Measurements from ENCODE around the gene TLX3. TPM values are rescaled to one million over a fixed set of nuclear protein-coding genes. Genes with fewer than 3 reads are reported as not detected.

Gene TLX3
- total RNA-seq, 1 donor from 2014 or later = not detected

- TF ChIP-seq, protein P1, sequence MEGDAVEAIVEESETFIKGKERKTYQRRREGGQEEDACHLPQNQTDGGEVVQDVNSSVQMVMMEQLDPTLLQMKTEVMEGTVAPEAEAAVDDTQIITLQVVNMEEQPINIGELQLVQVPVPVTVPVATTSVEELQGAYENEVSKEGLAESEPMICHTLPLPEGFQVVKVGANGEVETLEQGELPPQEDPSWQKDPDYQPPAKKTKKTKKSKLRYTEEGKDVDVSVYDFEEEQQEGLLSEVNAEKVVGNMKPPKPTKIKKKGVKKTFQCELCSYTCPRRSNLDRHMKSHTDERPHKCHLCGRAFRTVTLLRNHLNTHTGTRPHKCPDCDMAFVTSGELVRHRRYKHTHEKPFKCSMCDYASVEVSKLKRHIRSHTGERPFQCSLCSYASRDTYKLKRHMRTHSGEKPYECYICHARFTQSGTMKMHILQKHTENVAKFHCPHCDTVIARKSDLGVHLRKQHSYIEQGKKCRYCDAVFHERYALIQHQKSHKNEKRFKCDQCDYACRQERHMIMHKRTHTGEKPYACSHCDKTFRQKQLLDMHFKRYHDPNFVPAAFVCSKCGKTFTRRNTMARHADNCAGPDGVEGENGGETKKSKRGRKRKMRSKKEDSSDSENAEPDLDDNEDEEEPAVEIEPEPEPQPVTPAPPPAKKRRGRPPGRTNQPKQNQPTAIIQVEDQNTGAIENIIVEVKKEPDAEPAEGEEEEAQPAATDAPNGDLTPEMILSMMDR (IDR thresholded peaks at IDR 0.05; ENCODE audit: unreplicated experiment) = no peak
- Mint-ChIP-seq H3K9me3 (no peaks in the 10 kb centered on the region), H3K4me1 (no peaks in the 10 kb centered on the region), H3K27me3 (ENCODE audit: low read depth) (peaks cover 63% of the 10 kb centered on the region), H3K4me3 (no peak overlapping the region), H3K27ac (no peak overlapping the region), H3K36me3 (no peaks in the 10 kb centered on the region)
- DNase-seq (ENCODE audit: low spot score in 2 of 2, unreplicated experiment in 2 of 2) = no peak
Observed at GRCh38 chr5:171335616-171336015, 26.6 kb downstream of the TLX3 start.

DNA sequence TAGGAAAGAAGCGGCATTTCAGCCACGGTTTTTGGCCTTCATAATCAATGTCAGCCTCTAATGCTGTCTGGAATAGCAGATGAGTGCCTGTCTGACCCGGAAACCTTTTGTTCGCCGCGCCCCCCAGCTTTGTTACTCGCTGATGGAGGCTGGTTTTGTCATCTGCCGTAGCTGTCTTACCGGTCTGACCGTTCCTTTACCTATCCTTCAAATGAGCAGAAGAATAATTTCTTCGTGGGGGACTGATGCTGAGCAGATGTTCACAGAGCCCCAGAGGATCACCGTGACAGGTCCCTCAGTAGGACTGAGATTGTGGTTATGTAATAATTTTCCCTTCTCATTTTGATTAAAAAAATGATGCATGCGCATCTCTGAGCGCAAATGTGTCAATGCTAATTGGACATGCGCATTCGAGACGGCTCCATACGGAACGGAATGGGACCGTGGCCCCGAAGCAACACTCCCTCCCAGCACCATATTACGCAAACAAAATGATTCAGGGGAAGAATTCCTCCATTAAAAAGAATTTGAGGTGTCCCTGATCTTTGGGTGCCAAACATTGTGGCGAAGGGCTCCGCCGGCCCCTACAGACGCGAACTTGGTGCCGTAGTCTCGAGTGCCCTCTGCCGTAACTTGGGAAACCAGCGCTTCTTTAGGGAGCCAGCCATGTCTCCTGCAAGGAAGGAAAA lies 27.6 kb downstream of the TLX3 start:
- TF ChIP-seq, protein P1 (IDR thresholded peaks at IDR 0.05; ENCODE audit: unreplicated experiment) = no peak
- Mint-ChIP-seq H3K4me1 (no peaks in the 10 kb centered on the region), H3K27me3 (ENCODE audit: low read depth) (peaks cover 53% of the 10 kb centered on the region), H3K36me3 (no peaks in the 10 kb centered on the region), H3K27ac (no peak overlapping the region), H3K4me3 (peak overlapping the region; percentile 58), H3K9me3 (no peaks in the 10 kb centered on the region)
- DNase-seq (ENCODE audit: low spot score in 2 of 2, unreplicated experiment in 2 of 2) = peak in 1 of 2 experiments; percentile 56

DNA sequence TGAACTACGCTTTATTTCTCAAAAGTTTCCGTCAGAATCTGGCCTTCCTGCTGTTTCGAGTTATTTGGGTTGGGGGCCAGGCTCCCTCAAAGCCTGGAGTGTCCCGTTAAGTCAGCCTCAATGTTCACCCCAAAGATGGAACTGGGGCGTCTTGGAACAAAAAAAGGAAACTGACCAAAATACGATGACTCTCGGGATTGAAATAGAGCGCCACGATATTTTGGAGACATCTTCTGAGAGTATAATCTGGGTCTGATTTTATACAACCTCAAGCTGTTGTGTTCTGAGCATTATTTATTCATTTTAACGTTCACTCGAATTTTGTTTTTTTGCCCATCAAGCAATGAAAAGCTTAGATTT lies 28.1 kb downstream of the TLX3 start:
- Mint-ChIP-seq H3K4me3 (peak overlapping the region; percentile 58), H3K27ac (no peak overlapping the region), H3K36me3 (no peaks in the 10 kb centered on the region), H3K9me3 (no peaks in the 10 kb centered on the region), H3K4me1 (no peaks in the 10 kb centered on the region), H3K27me3 (ENCODE audit: low read depth) (peaks cover 47% of the 10 kb centered on the region)
- DNase-seq (ENCODE audit: low spot score in 2 of 2, unreplicated experiment in 2 of 2) = no peak
- TF ChIP-seq, protein P1 (IDR thresholded peaks at IDR 0.05; ENCODE audit: unreplicated experiment) = no peak

GRCh38 chr5:171340042-171340441 lies 31.0 kb downstream of the TLX3 start:
- Mint-ChIP-seq H3K27ac (no peak overlapping the region), H3K4me3 (no peak overlapping the region), H3K27me3 (ENCODE audit: low read depth) (peaks cover 30% of the 10 kb centered on the region), H3K36me3 (no peaks in the 10 kb centered on the region), H3K9me3 (no peaks in the 10 kb centered on the region), H3K4me1 (no peaks in the 10 kb centered on the region)
- TF ChIP-seq, protein P1 (IDR thresholded peaks at IDR 0.05; ENCODE audit: unreplicated experiment) = no peak
- no peak for DNase-seq (ENCODE audit: low spot score in 2 of 2, unreplicated experiment in 2 of 2)

DNA sequence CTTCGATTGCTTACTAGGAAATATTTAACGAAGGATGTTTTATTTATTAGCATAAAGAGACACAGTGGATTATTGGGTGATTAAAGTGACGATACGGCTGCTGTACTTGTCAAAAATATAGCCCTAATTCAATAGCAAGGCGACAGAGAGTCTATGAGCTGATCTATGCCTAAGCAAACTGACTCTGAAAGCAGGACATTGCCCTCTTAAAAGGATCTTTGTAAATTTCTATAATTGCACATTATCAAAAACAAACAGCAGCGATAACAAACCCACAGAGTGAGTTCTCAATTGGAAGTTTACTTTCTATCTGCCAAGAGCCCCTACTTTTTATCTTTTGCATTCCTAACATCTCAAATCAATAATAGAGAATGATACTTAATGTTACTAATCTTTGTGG lies 31.4 kb downstream of the TLX3 start:
- Mint-ChIP-seq H3K36me3 (no peaks in the 10 kb centered on the region), H3K4me1 (no peaks in the 10 kb centered on the region), H3K27me3 (ENCODE audit: low read depth) (peaks cover 25% of the 10 kb centered on the region), H3K4me3 (no peak overlapping the region), H3K27ac (no peak overlapping the region), H3K9me3 (no peaks in the 10 kb centered on the region)
- DNase-seq (ENCODE audit: low spot score in 2 of 2, unreplicated experiment in 2 of 2) = no peak
- TF ChIP-seq, protein P1 (IDR thresholded peaks at IDR 0.05; ENCODE audit: unreplicated experiment) = no peak
